ENCODE measurements around the gene ECM1.
A peak's percentile ranks its signal among the peaks of the same experiment; 100 is the strongest.

The ECM1 gene

DNA sequence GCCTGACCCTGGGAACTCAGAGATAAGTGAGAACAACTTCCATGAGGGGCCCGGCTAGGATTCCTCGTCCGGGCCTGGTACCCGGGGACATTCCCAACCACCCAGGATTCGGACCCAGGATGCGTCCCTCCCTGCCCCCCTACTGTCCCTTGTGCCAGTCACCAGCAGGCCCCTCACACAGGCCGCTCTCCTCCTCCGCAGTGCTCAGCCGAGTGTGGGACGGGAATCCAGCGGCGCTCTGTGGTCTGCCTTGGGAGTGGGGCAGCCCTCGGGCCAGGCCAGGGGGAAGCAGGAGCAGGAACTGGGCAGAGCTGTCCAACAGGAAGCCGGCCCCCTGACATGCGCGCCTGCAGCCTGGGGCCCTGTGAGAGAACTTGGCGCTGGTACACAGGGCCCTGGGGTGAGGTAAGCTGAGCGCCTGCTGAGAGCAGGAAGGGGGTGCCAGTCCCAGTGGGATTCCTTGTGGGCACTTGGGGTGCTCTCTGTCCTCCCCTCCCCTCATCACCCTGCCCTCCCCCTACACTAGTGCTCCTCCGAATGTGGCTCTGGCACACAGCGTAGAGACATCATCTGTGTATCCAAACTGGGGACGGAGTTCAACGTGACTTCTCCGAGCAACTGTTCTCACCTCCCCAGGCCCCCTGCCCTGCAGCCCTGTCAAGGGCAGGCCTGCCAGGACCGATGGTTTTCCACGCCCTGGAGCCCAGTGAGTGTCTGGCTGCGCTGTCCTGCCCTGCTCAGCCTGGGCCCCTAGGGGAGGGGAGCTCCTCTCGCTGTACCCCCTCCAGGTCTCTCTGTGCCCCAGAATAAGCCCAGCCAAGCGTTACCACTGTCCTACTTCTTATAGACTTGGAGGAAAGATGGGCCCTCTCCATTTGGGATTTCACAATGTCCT lies 51.1 kb downstream of the ECM1 start:
- no peak for DNase-seq (ENCODE audit: low read depth)

DNA sequence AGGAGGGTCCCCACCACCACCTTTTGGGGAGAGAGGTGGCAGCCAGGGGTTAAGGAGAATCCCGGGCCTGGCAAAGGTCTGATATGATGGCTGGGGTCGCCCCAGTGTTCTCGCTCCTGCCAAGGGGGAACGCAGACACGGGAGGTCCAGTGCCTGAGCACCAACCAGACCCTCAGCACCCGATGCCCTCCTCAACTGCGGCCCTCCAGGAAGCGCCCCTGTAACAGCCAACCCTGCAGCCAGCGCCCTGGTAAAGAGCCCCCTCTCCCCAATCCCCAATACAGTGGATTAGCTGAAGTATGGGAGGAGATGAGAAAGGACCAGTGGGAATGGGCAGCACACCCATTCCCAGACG lies 51.7 kb downstream of the ECM1 start:
- DNase-seq (ENCODE audit: low read depth): no peak

DNA sequence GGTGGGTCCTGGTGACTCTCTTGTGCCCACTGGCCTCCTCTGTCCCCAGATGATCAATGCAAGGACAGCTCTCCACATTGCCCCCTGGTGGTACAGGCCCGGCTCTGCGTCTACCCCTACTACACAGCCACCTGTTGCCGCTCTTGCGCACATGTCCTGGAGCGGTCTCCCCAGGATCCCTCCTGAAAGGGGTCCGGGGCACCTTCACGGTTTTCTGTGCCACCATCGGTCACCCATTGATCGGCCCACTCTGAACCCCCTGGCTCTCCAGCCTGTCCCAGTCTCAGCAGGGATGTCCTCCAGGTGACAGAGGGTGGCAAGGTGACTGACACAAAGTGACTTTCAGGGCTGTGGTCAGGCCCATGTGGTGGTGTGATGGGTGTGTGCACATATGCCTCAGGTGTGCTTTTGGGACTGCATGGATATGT lies 52.1 kb downstream of the ECM1 start:
- peak; percentile 67 for DNase-seq (ENCODE audit: low read depth)

DNA sequence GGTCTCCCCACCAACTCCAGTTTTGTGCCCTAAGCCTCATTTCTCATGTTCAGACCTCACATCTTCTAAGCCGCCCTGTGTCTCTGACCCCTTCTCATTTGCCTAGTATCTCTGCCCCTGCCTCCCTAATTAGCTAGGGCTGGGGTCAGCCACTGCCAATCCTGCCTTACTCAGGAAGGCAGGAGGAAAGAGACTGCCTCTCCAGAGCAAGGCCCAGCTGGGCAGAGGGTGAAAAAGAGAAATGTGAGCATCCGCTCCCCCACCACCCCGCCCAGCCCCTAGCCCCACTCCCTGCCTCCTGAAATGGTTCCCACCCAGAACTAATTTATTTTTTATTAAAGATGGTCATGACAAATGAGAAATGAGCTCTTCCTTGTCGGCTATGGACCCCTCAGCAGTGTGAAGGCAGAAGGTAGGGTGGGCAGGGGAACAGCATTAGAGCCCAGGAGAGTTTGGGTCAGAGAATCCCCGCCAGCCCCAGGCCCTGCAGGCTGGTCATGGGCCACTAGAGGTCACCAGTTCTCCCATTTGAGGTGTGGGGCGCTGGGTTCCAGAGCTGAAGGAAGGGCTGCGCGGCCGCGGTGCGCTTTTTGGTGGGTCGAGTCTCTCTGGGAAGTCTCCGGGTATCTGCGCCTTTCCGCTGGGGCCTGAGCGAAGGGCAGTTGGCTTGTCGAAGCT lies 52.8 kb downstream of the ECM1 start:
- peak; percentile 84 for DNase-seq (ENCODE audit: low read depth)

DNA sequence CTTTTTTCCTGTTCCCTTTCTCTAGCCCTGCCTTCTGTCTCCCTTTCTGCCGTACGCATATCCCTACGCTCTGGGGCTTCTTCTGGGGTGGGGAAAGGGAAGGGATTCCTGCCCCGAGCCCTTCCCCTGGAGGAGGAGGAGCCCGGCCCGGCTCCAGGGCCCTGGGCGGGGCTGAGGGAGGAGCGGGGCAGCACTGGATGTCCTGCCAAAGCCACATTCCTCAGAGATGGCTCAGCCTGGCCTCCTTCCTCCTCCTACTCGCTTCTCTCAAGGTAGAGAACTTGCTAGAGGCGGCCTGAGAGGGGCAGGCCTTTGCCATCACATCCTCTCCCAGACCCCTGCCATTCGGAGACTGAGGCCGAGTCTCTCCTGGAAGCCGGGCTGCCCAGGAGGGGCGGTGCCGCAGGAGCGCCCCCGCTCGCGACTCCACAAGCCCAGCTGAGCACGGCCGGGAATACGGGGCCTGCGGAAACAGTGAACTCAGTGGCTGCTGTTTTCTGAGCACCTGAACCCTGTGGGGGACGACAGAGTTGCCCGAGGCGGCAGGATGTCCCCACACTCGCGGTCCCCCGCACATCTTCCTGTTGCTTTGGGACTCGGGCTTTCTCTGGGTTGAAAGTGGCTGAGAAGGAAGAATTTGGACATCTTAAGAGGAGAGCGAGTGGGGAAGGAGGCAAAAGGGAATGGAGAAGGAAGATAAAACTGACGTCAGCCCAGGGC lies 53.5 kb downstream of the ECM1 start:
- peak; percentile 71 for DNase-seq (ENCODE audit: low read depth)

DNA sequence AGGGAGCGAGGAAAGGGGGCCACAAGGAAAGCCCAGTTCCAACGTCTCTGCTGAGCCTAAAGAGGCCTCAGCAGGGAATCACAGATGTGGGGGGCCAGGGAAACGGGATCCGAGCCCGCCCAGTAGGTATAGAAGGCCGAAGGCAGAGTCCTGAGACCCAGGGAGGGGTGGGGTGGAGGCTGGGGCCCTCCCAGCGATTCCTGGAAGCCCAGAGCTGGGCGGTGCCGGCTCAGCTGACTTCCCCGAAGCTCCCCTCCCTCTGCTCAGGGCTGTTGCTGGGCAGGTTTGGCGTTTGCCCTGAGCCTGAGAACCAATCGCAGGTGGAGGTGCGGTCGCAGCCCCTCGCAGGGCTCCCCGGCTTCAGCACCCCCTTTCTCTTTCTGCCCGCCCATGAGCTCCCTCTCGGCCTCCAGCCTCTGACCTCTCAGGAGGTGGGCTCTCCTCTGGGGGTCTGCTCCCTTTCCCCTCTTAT lies 54.1 kb downstream of the ECM1 start:
- peak; percentile 88 for DNase-seq (ENCODE audit: low read depth)

DNA sequence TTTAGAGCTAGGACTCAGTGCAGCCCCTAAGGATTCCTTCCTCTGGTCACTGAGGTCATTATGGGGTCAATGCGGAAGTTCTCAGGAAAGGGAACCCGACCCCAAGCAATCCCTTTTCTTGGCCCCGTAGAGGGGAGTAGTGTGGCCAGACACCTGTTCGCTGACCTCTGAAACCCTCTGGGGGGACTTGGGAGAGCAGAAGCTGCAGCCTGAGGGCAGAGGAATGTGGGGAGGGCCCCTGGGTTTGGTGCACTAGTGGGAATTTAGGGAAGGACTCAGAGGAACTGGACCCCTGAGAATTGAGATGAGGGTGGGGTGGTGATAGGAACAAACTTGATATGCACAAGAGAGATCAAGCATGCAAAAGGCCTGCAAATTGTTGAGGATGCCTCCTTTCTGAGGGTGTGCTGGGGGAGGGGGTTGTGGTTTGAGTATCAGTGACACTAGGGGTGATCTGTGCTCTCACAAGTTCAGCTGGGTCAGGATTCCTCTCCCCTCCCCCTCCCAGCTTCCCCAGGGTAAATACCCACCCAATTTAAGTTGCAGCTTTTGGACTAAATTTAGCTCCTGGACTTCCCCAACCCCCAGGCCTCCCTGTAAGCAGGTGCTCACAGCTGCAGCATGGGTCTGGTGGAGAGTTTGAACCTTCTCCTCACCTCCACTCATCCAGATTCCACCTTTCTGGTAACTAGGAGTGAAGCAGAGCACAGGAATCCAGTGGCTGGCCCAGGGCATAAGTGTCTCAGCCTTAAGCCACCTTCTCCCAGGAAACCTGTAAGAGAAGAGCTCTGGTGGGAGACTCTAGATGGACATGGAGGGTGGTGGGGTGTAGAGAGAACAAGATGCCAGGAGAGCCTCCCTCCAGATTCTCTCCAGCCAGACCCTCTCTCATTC lies 54.8 kb downstream of the ECM1 start:
- DNase-seq (ENCODE audit: low read depth): peak; percentile 59

All from activated T-cell treated with anti-CD3 and anti-CD28 coated beads for 48 hours (primary cell).